Neural progenitor cell (in vitro differentiated cells): ENCODE data around the gene KRT7. TPM values are rescaled to one million over a fixed set of nuclear protein-coding genes. Genes with fewer than 3 reads are reported as not detected.
A peak's percentile ranks its signal among the peaks of the same experiment; 100 is the strongest.

Source experiments
- DNase-seq: peaks from one replicate; pipeline ENCODE4 v3.0.0-alpha.2; 2016; ENCODE audit warnings: low spot score
- H2AFZ ChIP-seq: fragments of 200-600 bp; sonication (generic); replicated peaks from 2 replicates; pipeline ENCODE4 v1.6.1; 2016; ENCODE audit warnings: antibody characterized with exemption
- H3F3A ChIP-seq: fragments of 200-600 bp; sonication (generic); 2 replicates; pipeline ENCODE4 v1.6.1; 2016; ENCODE audit warnings: antibody characterized with exemption, low read depth
- H3K27ac ChIP-seq: fragments of 200-600 bp; sonication (generic); 2 replicates; pipeline ENCODE4 v1.5.1; 2016; ENCODE audit warnings: mild to moderate bottlenecking
- H3K27me3 ChIP-seq: fragments of 200-600 bp; sonication (generic); 2 replicates; pipeline ENCODE4 v1.6.1; 2016; ENCODE audit warnings: mild to moderate bottlenecking, moderate library complexity
- H3K36me3 ChIP-seq: fragments of 200-600 bp; sonication (generic); 2 replicates; pipeline ENCODE4 v1.5.1; 2016
- H3K4me1 ChIP-seq: fragments of 200-600 bp; sonication (generic); 2 replicates; pipeline ENCODE4 v1.6.1; 2016; ENCODE audit warnings: mixed run types
- H3K4me2 ChIP-seq: fragments of 200-600 bp; sonication (generic); 2 replicates; pipeline ENCODE4 v1.6.1; 2016
- H3K4me3 ChIP-seq: fragments of 200-600 bp; sonication (generic); 2 replicates; pipeline ENCODE4 v1.5.1; 2016
- H3K79me2 ChIP-seq: fragments of 200-600 bp; sonication (generic); 2 replicates; pipeline ENCODE4 v1.6.1; 2016; ENCODE audit warnings: low read depth
- H3K9ac ChIP-seq: fragments of 200-600 bp; sonication (generic); 2 replicates; pipeline ENCODE4 v1.6.1; 2016
- H3K9me3 ChIP-seq: fragments of 200-600 bp; sonication (generic); 2 replicates; pipeline ENCODE4 v1.5.1; 2016; ENCODE audit warnings: low read depth
- H4K20me1 ChIP-seq: fragments of 200-600 bp; sonication (generic); 2 replicates; pipeline ENCODE4 v1.6.1; 2016; ENCODE audit warnings: low read depth
- H3K27ac Mint-ChIP-seq: 3 replicates; pipeline ENCODE4 v1.8.0; 2021; ENCODE audit warnings: mixed read lengths
- H3K27me3 Mint-ChIP-seq: 2 replicates; pipeline ENCODE4 v1.8.0; 2022; ENCODE audit warnings: low read depth, mild to moderate bottlenecking, inconsistent platforms, moderate library complexity, mixed read lengths; ENCODE audit not compliant: insufficient read depth
- H3K36me3 Mint-ChIP-seq: 3 replicates; pipeline ENCODE4 v1.8.0; 2021; ENCODE audit warnings: mixed read lengths
- H3K4me1 Mint-ChIP-seq: 3 replicates; pipeline ENCODE4 v1.8.0; 2021; ENCODE audit warnings: mixed read lengths
- H3K4me3 Mint-ChIP-seq: 3 replicates; pipeline ENCODE4 v1.8.0; 2021; ENCODE audit warnings: mild to moderate bottlenecking, moderate library complexity, mixed read lengths
- H3K9me3 Mint-ChIP-seq: 3 replicates; pipeline ENCODE4 v1.8.0; 2020; ENCODE audit warnings: mixed read lengths
- EZH2 ChIP-seq: fragments of 200-600 bp; sonication (generic); IDR thresholded peaks from 2 replicates; pipeline ENCODE4 v1.6.1; 2017; ENCODE audit warnings: antibody characterized with exemption, mild to moderate bottlenecking, moderate library complexity
- EZH2phosphoT487 ChIP-seq: fragments of 200-600 bp; sonication (generic); IDR thresholded peaks from 2 replicates; pipeline ENCODE4 v1.6.1; 2017; ENCODE audit warnings: antibody characterized with exemption
- total RNA-seq: library from RNA; depleted of rRNA; stranded (reverse); fragments of >200 nt; gene quantifications from 2 replicates; pipeline ENCODE4 v1.2.3, GENCODE V29; 2015; ENCODE audit warnings: low replicate concordance
- TF ChIP-seq, protein P1 (sequence below): fragments of 200-600 bp; sonication (generic); IDR thresholded peaks from 2 replicates; pipeline ENCODE4 v1.5.1; 2017; ENCODE audit warnings: antibody characterized with exemption, mild to moderate bottlenecking

KRT7 gene
- total RNA-seq, 1 donor from 2014 or later, result not detected

- H3K4me1 Mint-ChIP-seq, result peaks cover 25% of the 10 kb centered on the region
- no peak overlapping the region for H3K4me3 ChIP-seq
- H3K36me3 ChIP-seq, result no peaks in the 10 kb centered on the region
- H3K27ac ChIP-seq, result no peak overlapping the region
- no peaks in the 10 kb centered on the region for H3K79me2 ChIP-seq
- H3K27ac Mint-ChIP-seq, result peak overlapping the region; percentile 76
- H3K4me3 Mint-ChIP-seq, result peak overlapping the region; percentile 47
- peaks cover 19% of the 10 kb centered on the region for H3K27me3 ChIP-seq
- no peak overlapping the region for H3K9ac ChIP-seq
- peak overlapping the region; percentile 99 for H2AFZ ChIP-seq
- DNase-seq, result peak; percentile 46
- H3K9me3 ChIP-seq, result no peaks in the 10 kb centered on the region
- peak overlapping the region; percentile 81 for H3K4me2 ChIP-seq
- H3K9me3 Mint-ChIP-seq, result no peaks in the 10 kb centered on the region
- no peak for TF ChIP-seq EZH2
- TF ChIP-seq, protein P1, sequence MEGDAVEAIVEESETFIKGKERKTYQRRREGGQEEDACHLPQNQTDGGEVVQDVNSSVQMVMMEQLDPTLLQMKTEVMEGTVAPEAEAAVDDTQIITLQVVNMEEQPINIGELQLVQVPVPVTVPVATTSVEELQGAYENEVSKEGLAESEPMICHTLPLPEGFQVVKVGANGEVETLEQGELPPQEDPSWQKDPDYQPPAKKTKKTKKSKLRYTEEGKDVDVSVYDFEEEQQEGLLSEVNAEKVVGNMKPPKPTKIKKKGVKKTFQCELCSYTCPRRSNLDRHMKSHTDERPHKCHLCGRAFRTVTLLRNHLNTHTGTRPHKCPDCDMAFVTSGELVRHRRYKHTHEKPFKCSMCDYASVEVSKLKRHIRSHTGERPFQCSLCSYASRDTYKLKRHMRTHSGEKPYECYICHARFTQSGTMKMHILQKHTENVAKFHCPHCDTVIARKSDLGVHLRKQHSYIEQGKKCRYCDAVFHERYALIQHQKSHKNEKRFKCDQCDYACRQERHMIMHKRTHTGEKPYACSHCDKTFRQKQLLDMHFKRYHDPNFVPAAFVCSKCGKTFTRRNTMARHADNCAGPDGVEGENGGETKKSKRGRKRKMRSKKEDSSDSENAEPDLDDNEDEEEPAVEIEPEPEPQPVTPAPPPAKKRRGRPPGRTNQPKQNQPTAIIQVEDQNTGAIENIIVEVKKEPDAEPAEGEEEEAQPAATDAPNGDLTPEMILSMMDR, result no peak
- H3K4me1 ChIP-seq, result peaks cover 8% of the 10 kb centered on the region
- H3K36me3 Mint-ChIP-seq, result no peaks in the 10 kb centered on the region
- H3K27me3 Mint-ChIP-seq, result peaks cover 7% of the 10 kb centered on the region
- H4K20me1 ChIP-seq, result no peaks in the 10 kb centered on the region
- no peaks in the 10 kb centered on the region for H3F3A ChIP-seq
Measured at GRCh38 chr12:52279422-52280318, 46.6 kb downstream of the KRT7 start.

DNA sequence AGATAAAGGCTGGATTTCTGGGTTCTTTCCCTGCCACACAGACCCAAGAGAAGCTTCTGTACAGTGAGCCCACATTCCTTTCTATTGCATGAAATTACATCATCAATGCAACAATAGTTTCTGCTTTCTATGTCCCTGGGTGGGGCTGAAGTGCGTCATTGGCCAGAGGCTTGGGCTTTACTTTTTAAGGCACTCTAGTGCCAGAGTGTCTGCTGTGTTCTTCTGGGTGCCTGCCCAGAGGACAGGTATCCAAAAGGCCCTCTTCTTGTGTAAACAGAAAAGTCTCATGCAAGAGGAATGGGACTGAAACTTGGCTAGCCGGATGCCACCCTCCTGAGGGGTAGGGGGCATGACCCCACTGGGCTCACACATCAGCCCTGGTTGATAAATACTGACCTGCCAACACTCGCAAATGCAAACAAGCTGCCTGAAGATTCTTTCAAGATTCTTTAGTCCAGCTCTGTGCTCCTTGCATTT is 47.3 kb downstream of the KRT7 start:
- Histone ChIP-seq H3K4me3 (no peak overlapping the region), H3K9me3 (no peaks in the 10 kb centered on the region), H4K20me1 (no peaks in the 10 kb centered on the region), H2AFZ (no peak overlapping the region), H3F3A (no peaks in the 10 kb centered on the region), H3K36me3 (no peaks in the 10 kb centered on the region), H3K9ac (no peak overlapping the region), H3K27me3 (peaks cover 19% of the 10 kb centered on the region), H3K79me2 (no peaks in the 10 kb centered on the region), H3K27ac (no peak overlapping the region), H3K4me1 (peaks cover 8% of the 10 kb centered on the region), H3K4me2 (no peak overlapping the region)
- H3K9me3 Mint-ChIP-seq, result no peaks in the 10 kb centered on the region
- H3K36me3 Mint-ChIP-seq, result no peaks in the 10 kb centered on the region
- H3K4me1 Mint-ChIP-seq, result peaks cover 23% of the 10 kb centered on the region
- TF ChIP-seq, protein P1, result no peak
- TF ChIP-seq EZH2 (no peak), EZH2phosphoT487 (no peak)
- no peak overlapping the region for H3K4me3 Mint-ChIP-seq
- peaks cover 7% of the 10 kb centered on the region for H3K27me3 Mint-ChIP-seq
- DNase-seq, result no peak
- no peak overlapping the region for H3K27ac Mint-ChIP-seq

- Histone ChIP-seq H3F3A (no peaks in the 10 kb centered on the region), H2AFZ (no peak overlapping the region), H3K4me3 (no peak overlapping the region), H3K27me3 (peaks cover 19% of the 10 kb centered on the region), H3K4me2 (no peak overlapping the region), H3K4me1 (peaks cover 8% of the 10 kb centered on the region), H4K20me1 (no peaks in the 10 kb centered on the region), H3K27ac (no peak overlapping the region), H3K9me3 (no peaks in the 10 kb centered on the region), H3K36me3 (no peaks in the 10 kb centered on the region), H3K9ac (no peak overlapping the region), H3K79me2 (no peaks in the 10 kb centered on the region)
- Mint-ChIP-seq H3K36me3 (no peaks in the 10 kb centered on the region), H3K27me3 (peaks cover 9% of the 10 kb centered on the region), H3K4me3 (no peak overlapping the region), H3K4me1 (peaks cover 23% of the 10 kb centered on the region), H3K27ac (no peak overlapping the region), H3K9me3 (no peaks in the 10 kb centered on the region)
- TF ChIP-seq EZH2phosphoT487 (no peak), EZH2 (no peak)
- TF ChIP-seq, protein P1, result no peak
- DNase-seq, result no peak
Measured at GRCh38 chr12:52280796-52281560, 47.9 kb downstream of the KRT7 start.
